ENCODE results near the gene TWF2. TPM values are rescaled to one million over a fixed set of nuclear protein-coding genes. Genes with fewer than 3 reads are reported as not detected.

Gene TWF2
- total RNA-seq, 1 donor from 2014 or later = 72.8 TPM

GRCh38 chr3:52202384-52203077 is 36.4 kb downstream of the TWF2 start:
- DNase-seq (ENCODE audit: low spot score) = no peak

- no peak for DNase-seq (ENCODE audit: low spot score)
These were observed 37.8 kb downstream of the TWF2 start for GRCh38 chr3:52200981-52201679.

GRCh38 chr3:52198643-52199608 is 40.0 kb downstream of the TWF2 start:
- DNase-seq (ENCODE audit: low spot score) = no peak

- DNase-seq (ENCODE audit: low spot score) = peak; percentile 94
These were observed 40.9 kb downstream of the TWF2 start, which contains the start of gene ALAS1 for GRCh38 chr3:52197842-52198625. Gene ALAS1, plus strand, starts transcription at chr3:52198160. Its CDS starts 1,082 bp downstream, at chr3:52199242.

GRCh38 chr3:52197499-52197841 is 41.5 kb downstream of the TWF2 start:
- DNase-seq (ENCODE audit: low spot score) = no peak

GRCh38 chr3:52196977-52197376 is 42.0 kb downstream of the TWF2 start:
- DNase-seq (ENCODE audit: low spot score) = peak; percentile 92

GRCh38 chr3:52195823-52196331 is 43.1 kb downstream of the TWF2 start:
- no peak for DNase-seq (ENCODE audit: low spot score)

- DNase-seq (ENCODE audit: low spot score) = no peak
These were observed 43.7 kb downstream of the TWF2 start for GRCh38 chr3:52195291-52195597.

GRCh38 chr3:52194485-52195290 is 44.3 kb downstream of the TWF2 start:
- DNase-seq (ENCODE audit: low spot score) = peak; percentile 69

- peak; percentile 84 for DNase-seq (ENCODE audit: low spot score)
These were observed 45.9 kb downstream of the TWF2 start for GRCh38 chr3:52193065-52193464.

GRCh38 chr3:52191663-52192062 is 47.3 kb downstream of the TWF2 start:
- no peak for DNase-seq (ENCODE audit: low spot score)

- DNase-seq (ENCODE audit: low spot score) = no peak
These were observed 48.5 kb downstream of the TWF2 start for GRCh38 chr3:52190294-52191074.

- no peak for DNase-seq (ENCODE audit: low spot score)
These were observed 50.4 kb downstream of the TWF2 start for GRCh38 chr3:52188556-52188955.

GRCh38 chr3:52186729-52187128 is 52.2 kb downstream of the TWF2 start:
- DNase-seq (ENCODE audit: low spot score) = no peak

GRCh38 chr3:52185837-52186236 is 53.1 kb downstream of the TWF2 start:
- DNase-seq (ENCODE audit: low spot score) = no peak

GRCh38 chr3:52185311-52185710 is 53.6 kb downstream of the TWF2 start:
- DNase-seq (ENCODE audit: low spot score) = no peak

- no peak for DNase-seq (ENCODE audit: low spot score)
These were observed 54.3 kb downstream of the TWF2 start for GRCh38 chr3:52184690-52185089.

- no peak for DNase-seq (ENCODE audit: low spot score)
These were observed 55.0 kb downstream of the TWF2 start for GRCh38 chr3:52183786-52184445.

GRCh38 chr3:52182691-52183090 is 56.3 kb downstream of the TWF2 start:
- DNase-seq (ENCODE audit: low spot score) = no peak

Data from mucosa of gallbladder (tissue), 1 donor.